GM18868 (cell line): ENCODE measurements around the gene TUBA3D.
A peak's percentile ranks its signal among the peaks of the same experiment; 100 is the strongest.
"Not testable (repeated sequence)": the region's sequence is repeated elsewhere in the genome, so short reads cannot be mapped to it uniquely, and the experiment has no call there.

Experiments used
- ATAC-seq: cut with Tn5 transposase; IDR thresholded peaks from one replicate; pipeline ENCODE4 v1.9.1; 2021; ENCODE audit warnings: mild to moderate bottlenecking, moderate library complexity; ENCODE audit not compliant: unreplicated experiment

The TUBA3D gene

GRCh38 chr2:131483981-131484820 is 8.3 kb downstream of the TUBA3D start:
- not testable (repeated sequence) for ATAC-seq

GRCh38 chr2:131484906-131485460 is 9.1 kb downstream of the TUBA3D start:
- not testable (repeated sequence) for ATAC-seq

- not testable (repeated sequence) for ATAC-seq
Measured at GRCh38 chr2:131486201-131486902, 10.4 kb downstream of the TUBA3D start.

GRCh38 chr2:131488306-131489205 is 12.6 kb downstream of the TUBA3D start:
- no peak for ATAC-seq

- ATAC-seq: not testable (repeated sequence)
Measured at GRCh38 chr2:131490616-131491468, 14.9 kb downstream of the TUBA3D start.

GRCh38 chr2:131491469-131491836 is 15.5 kb downstream of the TUBA3D start:
- peak; percentile 0 for ATAC-seq

GRCh38 chr2:131492015-131492417 is 16.1 kb downstream of the TUBA3D start, which contains the start of gene MZT2A:
TSS of gene MZT2A (minus strand) at chr2:131492397. CDS start at chr2:131492376, 21 bp downstream.
- peak; percentile 4 for ATAC-seq

GRCh38 chr2:131492418-131493198 is 16.7 kb downstream of the TUBA3D start:
- peak; percentile 81 for ATAC-seq

- peak; percentile 13 for ATAC-seq
Measured at GRCh38 chr2:131493199-131493968, 17.5 kb downstream of the TUBA3D start.

- not testable (repeated sequence) for ATAC-seq
Measured at GRCh38 chr2:131495506-131495905, 19.6 kb downstream of the TUBA3D start.

- peak; percentile 97 for ATAC-seq
Measured at GRCh38 chr2:131498321-131498973, 22.5 kb downstream of the TUBA3D start.

GRCh38 chr2:131503587-131503986 is 27.7 kb downstream of the TUBA3D start:
- ATAC-seq: not testable (repeated sequence)

- ATAC-seq: not testable (repeated sequence)
Measured at GRCh38 chr2:131504082-131504750, 28.3 kb downstream of the TUBA3D start.

- no peak for ATAC-seq
Measured at GRCh38 chr2:131509615-131510014, 33.7 kb downstream of the TUBA3D start.

GRCh38 chr2:131511291-131511968 is 35.5 kb downstream of the TUBA3D start:
- ATAC-seq: not testable (repeated sequence)
